Endodermal cell (in vitro differentiated cells): ENCODE measurements around the gene UPB1. TPM values are rescaled to one million over a fixed set of nuclear protein-coding genes. Genes with fewer than 3 reads are reported as not detected.
A peak's percentile ranks its signal among the peaks of the same experiment; 100 is the strongest.

Experiments
- DNase-seq: peaks from one replicate; pipeline ENCODE4 v3.0.0-alpha.2; 2017
- H3K27ac ChIP-seq: 2 replicates; pipeline ENCODE4 v1.5.1; 2013; ENCODE audit warnings: mild to moderate bottlenecking, low read depth, low read length, moderate library complexity
- H3K27me3 ChIP-seq: 2 replicates; pipeline ENCODE4 v1.6.1; 2013; ENCODE audit warnings: mild to moderate bottlenecking, low read length, moderate library complexity; ENCODE audit not compliant: insufficient read depth, control insufficient read depth, poor library complexity, severe bottlenecking
- H3K36me3 ChIP-seq: 2 replicates; pipeline ENCODE4 v1.7.0; 2013; ENCODE audit warnings: mild to moderate bottlenecking, low read length, moderate library complexity; ENCODE audit not compliant: control insufficient read depth, insufficient read depth
- H3K4me1 ChIP-seq: one replicate; pipeline ENCODE4 v1.7.0; 2013; ENCODE audit warnings: low read length; ENCODE audit not compliant: control insufficient read depth, insufficient read depth
- H3K4me3 ChIP-seq: 2 replicates; pipeline ENCODE4 v1.5.1; 2013; ENCODE audit warnings: mild to moderate bottlenecking, low read length, moderate library complexity
- H3K9ac ChIP-seq: 2 replicates; pipeline ENCODE4 v1.6.1; 2013; ENCODE audit warnings: mild to moderate bottlenecking, low read length, moderate library complexity; ENCODE audit not compliant: poor library complexity, severe bottlenecking; ENCODE audit errors: extremely low read depth
- H3K9me3 ChIP-seq: 2 replicates; pipeline ENCODE4 v1.6.1; 2013; ENCODE audit warnings: mild to moderate bottlenecking, low read length, moderate library complexity; ENCODE audit not compliant: control insufficient read depth
- H3K27ac Mint-ChIP-seq: 2 replicates; pipeline ENCODE4 v1.8.0; 2020; ENCODE audit warnings: mixed read lengths
- H3K27me3 Mint-ChIP-seq: 2 replicates; pipeline ENCODE4 v1.8.0; 2021; ENCODE audit warnings: mild to moderate bottlenecking, mixed read lengths; ENCODE audit not compliant: insufficient read depth
- H3K36me3 Mint-ChIP-seq: 2 replicates; pipeline ENCODE4 v1.8.0; 2020; ENCODE audit warnings: low read depth, mixed read lengths
- H3K4me1 Mint-ChIP-seq: 2 replicates; pipeline ENCODE4 v1.8.0; 2020; ENCODE audit warnings: mixed read lengths
- H3K4me3 Mint-ChIP-seq: 2 replicates; pipeline ENCODE4 v1.8.0; 2020; ENCODE audit warnings: mild to moderate bottlenecking, moderate library complexity, mixed read lengths
- H3K9me3 Mint-ChIP-seq: 2 replicates; pipeline ENCODE4 v1.8.0; 2020; ENCODE audit warnings: mild to moderate bottlenecking, mixed read lengths
- CTCF ChIP-seq: fragments of 200-600 bp; sonication (generic); conservative IDR thresholded peaks from 2 replicates; pipeline ENCODE4 v1.5.0; 2021; ENCODE audit warnings: antibody characterized with exemption, mild to moderate bottlenecking
- WGBS, 2 experiments: methylation state at CpG; one replicate each; pipeline versions ENCODE4 v1.1.5 to v1.1.7; 2013; ENCODE audit warnings: missing lambda C conversion rate in 2 of 2, mixed read lengths in 1 of 2; ENCODE audit not compliant: insufficient coverage in 1 of 2, insufficient read length in 1 of 2; 5-methylcytosine and 5-hydroxymethylcytosine counted together
- total RNA-seq, 2 donors: library from RNA; stranded (reverse); fragmentation: NEBNext Ultra II Directional in 1 of 2; extraction: Animal tissue kit (Norgen Biotek cat#: 25700) in 1 of 2; gene quantifications; 2 replicates in 1 of 2; 3 replicates in 1 of 2; pipeline ENCODE4 v1.2.1, GENCODE V29; 2021

UPB1 gene
- total RNA-seq, 2 donors from 2014 or later = 0.40 TPM; not detected in 1

- peak overlapping the region; percentile 77 for H3K27ac Mint-ChIP-seq
- Histone ChIP-seq H3K4me1 (peaks cover 23% of the 10 kb centered on the region), H3K27me3 (peaks cover 11% of the 10 kb centered on the region), H3K9ac (no peak overlapping the region), H3K9me3 (no peaks in the 10 kb centered on the region), H3K27ac (no peak overlapping the region), H3K36me3 (no peaks in the 10 kb centered on the region), H3K4me3 (no peak overlapping the region)
- peak; percentile 57 for TF ChIP-seq CTCF
- no peaks in the 10 kb centered on the region for H3K36me3 Mint-ChIP-seq
- no peaks in the 10 kb centered on the region for H3K27me3 Mint-ChIP-seq
- WGBS, 2 experiments = 0 to 37% methylated on average over 1 to 7 of the region's 7 CpGs
- DNase-seq = peak; percentile 88
- peak overlapping the region; percentile 27 for H3K4me3 Mint-ChIP-seq
- no peaks in the 10 kb centered on the region for H3K9me3 Mint-ChIP-seq
- H3K4me1 Mint-ChIP-seq = peaks cover 52% of the 10 kb centered on the region
Measured at GRCh38 chr22:24507716-24508115, 12.6 kb downstream of the UPB1 start.

GRCh38 chr22:24510637-24511625 is 15.8 kb downstream of the UPB1 start:
- 89 to 95% methylated on average over 8 to 9 of the region's 10 CpGs for WGBS, 2 experiments
- peaks cover 65% of the 10 kb centered on the region for H3K4me1 Mint-ChIP-seq
- no peak overlapping the region for H3K4me3 ChIP-seq
- H3K9me3 ChIP-seq = no peaks in the 10 kb centered on the region
- H3K4me1 ChIP-seq = peaks cover 36% of the 10 kb centered on the region
- no peaks in the 10 kb centered on the region for H3K36me3 ChIP-seq
- no peak for TF ChIP-seq CTCF
- no peak for DNase-seq
- H3K9ac ChIP-seq = no peak overlapping the region
- H3K36me3 Mint-ChIP-seq = no peaks in the 10 kb centered on the region
- peaks cover 4% of the 10 kb centered on the region for H3K27me3 ChIP-seq
- H3K27me3 Mint-ChIP-seq = peaks cover 10% of the 10 kb centered on the region
- no peaks in the 10 kb centered on the region for H3K9me3 Mint-ChIP-seq
- H3K4me3 Mint-ChIP-seq = no peak overlapping the region
- no peak overlapping the region for H3K27ac ChIP-seq
- H3K27ac Mint-ChIP-seq = no peak overlapping the region

DNA sequence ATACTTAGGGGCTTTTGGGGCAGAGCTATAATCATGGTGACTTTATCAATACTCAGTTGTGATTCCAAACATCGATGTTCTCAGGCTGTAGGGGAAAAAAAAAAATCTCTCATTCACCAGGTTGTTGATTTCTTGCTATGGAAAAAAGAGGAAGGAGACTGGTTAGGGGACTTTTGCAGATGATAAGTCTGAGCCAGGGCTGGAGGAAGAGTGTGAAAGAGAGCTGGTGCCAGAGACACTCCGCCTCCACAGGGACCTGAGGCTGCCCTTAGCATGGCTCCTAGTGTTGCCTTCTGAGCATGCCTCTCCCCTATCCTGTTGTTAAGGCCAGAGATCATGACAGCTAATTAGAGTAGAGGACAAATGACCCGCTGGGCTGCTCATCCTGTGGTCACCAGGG is 16.9 kb downstream of the UPB1 start:
- peaks cover 16% of the 10 kb centered on the region for H3K27me3 Mint-ChIP-seq
- peaks cover 4% of the 10 kb centered on the region for H3K27me3 ChIP-seq
- H3K4me1 Mint-ChIP-seq = peaks cover 54% of the 10 kb centered on the region
- H3K9me3 ChIP-seq = no peaks in the 10 kb centered on the region
- peak; percentile 42 for DNase-seq
- 70 to 88% methylated on average over 2 to 3 of the region's 3 CpGs for WGBS, 2 experiments
- H3K27ac Mint-ChIP-seq = no peak overlapping the region
- peaks cover 28% of the 10 kb centered on the region for H3K4me1 ChIP-seq
- no peak overlapping the region for H3K4me3 Mint-ChIP-seq
- no peak overlapping the region for H3K4me3 ChIP-seq
- no peak overlapping the region for H3K9ac ChIP-seq
- H3K9me3 Mint-ChIP-seq = no peaks in the 10 kb centered on the region
- no peak overlapping the region for H3K27ac ChIP-seq
- no peaks in the 10 kb centered on the region for H3K36me3 Mint-ChIP-seq
- no peaks in the 10 kb centered on the region for H3K36me3 ChIP-seq
- TF ChIP-seq CTCF = no peak
